NCI-H748 (cell line): ENCODE data around the gene ASIC2.

Experiments
- DNase-seq: peaks from one replicate; lab custom pipeline; 2025; ENCODE audit not compliant: unreplicated experiment; lab: John Stamatoyannopoulos, UW

Gene ASIC2

GRCh38 chr17:33033176-33033575, 259.9 kb downstream of the ASIC2 start:
- DNase-seq = no peak

GRCh38 chr17:33028778-33029177, 264.3 kb downstream of the ASIC2 start:
- no peak for DNase-seq

- no peak for DNase-seq
Observed at GRCh38 chr17:33028061-33028460, 265.0 kb downstream of the ASIC2 start.

- DNase-seq = no peak
Observed at GRCh38 chr17:33024688-33025486, 268.2 kb downstream of the ASIC2 start.

GRCh38 chr17:33023790-33024189, 269.3 kb downstream of the ASIC2 start:
- DNase-seq = peak; percentile 11

- DNase-seq = no peak
Observed at GRCh38 chr17:33021731-33022408, 271.2 kb downstream of the ASIC2 start.

- DNase-seq = no peak
Observed at GRCh38 chr17:33019161-33019890, 273.8 kb downstream of the ASIC2 start.

GRCh38 chr17:33017366-33017765, 275.7 kb downstream of the ASIC2 start:
- no peak for DNase-seq

- DNase-seq = no peak
Observed at GRCh38 chr17:33016920-33017319, 276.2 kb downstream of the ASIC2 start.

GRCh38 chr17:33015716-33016346, 277.3 kb downstream of the ASIC2 start:
- no peak for DNase-seq

GRCh38 chr17:33014751-33015150, 278.3 kb downstream of the ASIC2 start:
- DNase-seq = no peak

- DNase-seq = no peak
Observed at GRCh38 chr17:33013596-33014375, 279.3 kb downstream of the ASIC2 start.

- DNase-seq = no peak
Observed at GRCh38 chr17:33012522-33013033, 280.5 kb downstream of the ASIC2 start.

GRCh38 chr17:33009636-33010035, 283.5 kb downstream of the ASIC2 start:
- DNase-seq = no peak

- DNase-seq = no peak
Observed at GRCh38 chr17:33007186-33007585, 285.9 kb downstream of the ASIC2 start.

GRCh38 chr17:33002246-33002645, 290.8 kb downstream of the ASIC2 start:
- DNase-seq = no peak

- DNase-seq = no peak
Observed at GRCh38 chr17:32998887-32999228, 294.2 kb downstream of the ASIC2 start.

- DNase-seq = peak; percentile 62
Observed at GRCh38 chr17:32998111-32998886, 294.8 kb downstream of the ASIC2 start.

GRCh38 chr17:32995416-32996045, 297.6 kb downstream of the ASIC2 start:
- no peak for DNase-seq
